NCI-H1092 treated with DMSO at 0.1 percent for 48 hours (cell line): ENCODE data around the gene ZNF831.

ENCODE experiments used
- DNase-seq: peaks from one replicate; lab custom pipeline; 2025; lab: John Stamatoyannopoulos, UW

Gene ZNF831

GRCh38 chr20:59157961-59158541, 5.6 kb upstream of the ZNF831 start:
- DNase-seq: no peak

GRCh38 chr20:59158673-59159072, 4.9 kb upstream of the ZNF831 start:
- DNase-seq: no peak

DNA sequence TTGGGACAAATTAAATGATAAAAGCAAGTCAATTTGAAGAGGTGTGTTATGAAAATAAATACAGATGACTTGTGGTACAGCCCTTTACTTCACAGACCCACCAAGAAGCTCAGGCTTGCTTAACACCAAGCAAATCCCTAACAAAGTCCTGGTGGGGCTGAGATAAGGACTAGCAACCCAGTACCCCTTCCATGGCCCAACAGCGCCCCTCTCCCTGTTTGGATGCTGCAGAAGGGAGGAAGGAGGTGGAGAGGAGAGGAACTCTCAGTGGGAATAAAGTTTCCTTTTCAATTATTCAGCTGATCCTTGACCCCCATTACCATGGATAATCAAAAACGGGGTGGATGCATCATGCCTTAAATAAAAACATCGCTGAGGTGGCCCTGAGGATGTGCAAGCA, 4.5 kb upstream of the ZNF831 start:
- no peak for DNase-seq

GRCh38 chr20:59159493-59160376, 3.9 kb upstream of the ZNF831 start:
- no peak for DNase-seq

DNA sequence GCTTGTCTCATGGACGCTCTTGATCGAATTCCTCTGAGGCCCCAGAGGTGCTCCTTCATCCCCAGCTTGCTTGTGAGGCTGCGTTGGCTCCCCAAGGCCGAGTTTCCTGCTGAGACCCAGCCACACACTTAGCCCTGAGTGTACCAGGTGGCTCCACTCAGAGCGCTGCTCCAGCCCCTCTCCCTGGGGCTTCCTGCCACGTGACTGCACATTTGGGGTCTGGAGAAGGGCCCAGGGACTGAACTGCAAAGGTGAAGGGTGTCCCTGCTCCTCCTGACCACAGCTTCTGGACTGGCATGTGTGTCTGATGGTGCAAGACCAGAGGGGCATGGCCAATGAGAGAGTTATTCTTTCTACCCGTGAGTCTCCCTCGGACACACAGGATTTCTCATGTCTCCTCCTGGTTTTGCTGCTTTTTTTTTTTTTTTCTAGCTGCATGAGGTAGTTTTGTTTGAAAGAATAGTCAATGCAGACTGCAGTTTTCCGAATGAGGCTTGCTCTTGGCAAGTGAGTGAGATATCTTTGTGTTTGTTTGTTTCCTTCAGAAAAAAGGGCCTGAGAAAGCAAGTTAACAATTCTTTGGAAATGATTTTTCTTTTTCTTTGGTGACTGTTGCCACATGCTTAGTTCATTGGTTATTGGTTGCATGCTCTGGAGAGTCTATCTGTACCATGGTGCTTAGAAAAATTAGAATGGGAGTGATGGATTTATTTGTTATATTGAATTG, 3.1 kb upstream of the ZNF831 start:
- no peak for DNase-seq

DNA sequence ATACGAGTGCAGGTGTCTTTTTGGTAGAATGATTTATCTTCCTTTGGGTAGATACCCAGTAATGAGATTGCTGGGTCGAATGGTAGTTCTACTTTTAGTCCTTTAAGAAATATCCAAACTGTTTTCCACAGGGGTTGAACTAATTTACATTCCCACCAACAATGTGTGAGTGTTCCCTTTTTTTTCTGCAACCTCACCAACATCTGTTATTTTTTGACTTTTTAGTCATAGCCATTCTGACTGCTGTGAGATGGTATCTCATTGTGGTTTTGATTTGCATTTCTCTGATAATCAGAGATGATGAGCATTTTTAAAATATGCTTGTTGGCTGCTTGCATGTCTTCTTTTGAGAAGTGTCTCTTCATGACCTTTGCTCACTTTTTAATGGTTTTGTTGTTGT, 1.9 kb upstream of the ZNF831 start:
- DNase-seq: no peak

GRCh38 chr20:59164686-59165391, 1.2 kb downstream of the ZNF831 start:
- DNase-seq: no peak

GRCh38 chr20:59165396-59165795, 1.8 kb downstream of the ZNF831 start:
- no peak for DNase-seq

GRCh38 chr20:59165891-59166709, 2.5 kb downstream of the ZNF831 start:
- no peak for DNase-seq

GRCh38 chr20:59170406-59171349, 7.1 kb downstream of the ZNF831 start:
- DNase-seq: no peak

GRCh38 chr20:59171986-59172385, 8.4 kb downstream of the ZNF831 start:
- no peak for DNase-seq

GRCh38 chr20:59173938-59174491, 10.4 kb downstream of the ZNF831 start:
- no peak for DNase-seq

GRCh38 chr20:59175002-59175401, 11.4 kb downstream of the ZNF831 start:
- DNase-seq: no peak

- no peak for DNase-seq
These were observed 12.2 kb downstream of the ZNF831 start for GRCh38 chr20:59175861-59176260.

DNA sequence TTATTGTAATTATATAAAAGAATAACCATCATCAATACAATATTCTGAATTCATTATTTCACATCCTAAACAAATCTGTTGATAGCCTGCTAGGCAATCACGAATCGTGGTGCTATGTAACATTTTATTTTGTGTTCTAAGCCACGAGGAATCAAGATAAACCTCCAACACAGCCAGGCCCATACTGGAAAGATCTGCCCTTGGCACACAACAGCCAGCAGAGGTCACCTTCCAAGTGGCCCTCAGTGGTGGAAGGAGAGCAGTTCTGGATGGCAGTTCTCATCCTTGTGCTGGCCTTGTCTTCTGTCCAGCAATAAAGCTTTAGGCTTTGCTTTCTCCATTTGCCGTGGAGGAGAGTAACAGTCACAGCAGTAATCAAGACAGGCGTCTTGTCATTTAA, 13.2 kb downstream of the ZNF831 start:
- no peak for DNase-seq

- DNase-seq: no peak
These were observed 13.9 kb downstream of the ZNF831 start for GRCh38 chr20:59177266-59178250.

DNA sequence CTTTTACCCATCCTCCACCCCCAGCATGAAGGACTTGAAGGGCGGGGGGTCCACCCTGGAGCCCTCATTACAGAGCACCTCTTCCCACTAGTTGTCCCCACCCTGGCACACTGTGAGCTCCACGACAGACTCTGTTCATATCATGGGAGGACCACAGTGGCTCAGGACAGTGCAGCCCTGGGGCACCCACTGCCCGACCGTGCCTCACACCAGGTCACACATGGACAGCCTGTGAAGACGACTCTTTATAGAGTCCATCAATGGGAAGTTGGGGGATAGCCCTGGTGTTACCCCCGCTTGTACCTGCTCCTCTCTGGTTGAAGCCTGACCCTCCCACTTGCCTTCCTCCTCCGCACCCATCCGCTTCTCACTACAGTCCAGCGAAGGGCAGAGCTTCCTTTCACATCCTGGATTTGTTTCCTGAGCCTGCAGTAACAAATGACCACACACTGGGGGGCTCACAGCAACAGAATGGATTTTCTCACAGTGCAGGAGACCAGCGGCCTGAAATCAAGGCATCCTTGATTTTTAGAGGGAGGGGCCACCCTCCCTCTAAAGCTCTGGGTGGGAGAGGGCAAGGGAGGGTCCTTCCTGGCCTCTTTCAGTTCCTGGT, 15.5 kb downstream of the ZNF831 start:
- DNase-seq: no peak

DNA sequence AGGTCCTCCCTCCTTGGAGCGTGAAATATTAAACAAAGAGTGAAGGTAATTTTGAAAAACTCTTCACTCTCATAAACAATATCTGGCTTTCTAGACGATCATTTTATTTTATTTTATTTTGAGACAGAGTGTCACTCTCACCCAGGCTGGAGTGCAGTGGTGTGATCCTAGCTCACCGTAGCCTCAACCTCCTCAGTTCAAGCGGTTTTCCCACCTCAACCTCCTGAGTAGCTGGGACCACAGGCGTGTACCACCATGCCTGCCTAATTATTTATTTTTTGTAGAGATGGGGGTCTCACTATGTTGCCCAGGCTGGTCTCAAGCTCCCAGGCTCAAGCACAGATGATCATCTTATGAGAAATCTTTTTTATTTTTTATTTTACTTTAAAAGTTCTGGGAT, 16.4 kb downstream of the ZNF831 start:
- no peak for DNase-seq
